ENCODE results near the gene PFAS.
"Not testable (repeated sequence)": the region's sequence is repeated elsewhere in the genome, so short reads cannot be mapped to it uniquely, and the experiment has no call there.

GRCh38 chr17:8251411-8251810, 2.3 kb downstream of the PFAS start:
- not testable (repeated sequence) for TF ChIP-seq CTCF (IDR thresholded peaks at IDR 0.05); ZFX (IDR thresholded peaks at IDR 0.05; ENCODE audit: borderline replicate concordance)

Data from 22Rv1 (cell line).